Liver (tissue), 9 donors: ENCODE measurements around the gene TMEM161B. TPM values are rescaled to one million over a fixed set of nuclear protein-coding genes. Genes with fewer than 3 reads are reported as not detected.

Experiments used
- DNase-seq: peaks from one replicate; pipeline ENCODE4 v3.0.0-alpha.2; 2017; ENCODE audit warnings: low spot score
- H3K27ac ChIP-seq, 2 donors: one replicate each; pipeline ENCODE4 v1.7.0; 2013; ENCODE audit warnings: inconsistent platforms in 2 of 2, low read length in 2 of 2, control low read depth in 1 of 2, low read depth in 1 of 2, mild to moderate bottlenecking in 1 of 2
- H3K27me3 ChIP-seq, 4 donors: one replicate each; pipeline versions ENCODE4 v1.6.1 to v1.7.0; 2013; ENCODE audit warnings: low read length in 3 of 4, inconsistent platforms in 1 of 4, mild to moderate bottlenecking in 1 of 4, moderate library complexity in 1 of 4; ENCODE audit not compliant: control insufficient read depth in 4 of 4, insufficient read depth in 4 of 4
- H3K36me3 ChIP-seq, 4 donors: one replicate each; pipeline versions ENCODE4 v1.6.1 to v1.7.0; 2013; ENCODE audit warnings: low read length in 3 of 4, mild to moderate bottlenecking in 3 of 4, low read depth in 1 of 4, moderate library complexity in 1 of 4; ENCODE audit not compliant: control insufficient read depth in 4 of 4, insufficient read depth in 3 of 4
- H3K4me1 ChIP-seq, 4 donors: one replicate each; pipeline versions ENCODE4 v1.6.1 to v1.7.0; 2013; ENCODE audit warnings: low read length in 3 of 4, mild to moderate bottlenecking in 3 of 4, moderate library complexity in 1 of 4; ENCODE audit not compliant: control insufficient read depth in 4 of 4, insufficient read depth in 4 of 4
- H3K4me3 ChIP-seq, 3 donors: one replicate each; pipeline versions ENCODE4 v1.6.1 to v1.7.0; 2013; ENCODE audit warnings: low read length in 3 of 3, control low read depth in 1 of 3, low read depth in 1 of 3, mild to moderate bottlenecking in 1 of 3
- H3K9ac ChIP-seq, 2 donors: one replicate each; pipeline ENCODE4 v1.7.0; 2013; ENCODE audit warnings: low read length in 2 of 2, mild to moderate bottlenecking in 2 of 2, moderate library complexity in 2 of 2, control low read depth in 1 of 2, low read depth in 1 of 2
- H3K9me3 ChIP-seq, 4 donors: one replicate each; pipeline versions ENCODE4 v1.6.1 to v1.7.0; 2013; ENCODE audit warnings: low read length in 3 of 4; ENCODE audit not compliant: control insufficient read depth in 4 of 4
- ATF3 ChIP-seq: IDR thresholded peaks from 2 replicates; pipeline ENCODE4 v1.6.1; 2016; ENCODE audit warnings: antibody characterized with exemption
- CTCF ChIP-seq: fragments of 150-350 bp; IDR thresholded peaks from 2 replicates; pipeline ENCODE4 v1.5.1; 2017; ENCODE audit warnings: improper control_type of control experiment, low read depth, low read length; ENCODE audit not compliant: missing input control
- GABPA ChIP-seq, 2 donors: IDR thresholded peaks in 1 of 2; conservative IDR thresholded peaks in 1 of 2; 2 replicates each; pipeline ENCODE4 v1.6.1; 2016; ENCODE audit warnings: antibody characterized with exemption in 2 of 2, mild to moderate bottlenecking in 1 of 2, moderate library complexity in 1 of 2
- HNF4G ChIP-seq: IDR thresholded peaks from 2 replicates; pipeline ENCODE4 v1.6.1; 2016; ENCODE audit warnings: antibody characterized with exemption
- REST ChIP-seq: IDR thresholded peaks from 2 replicates; pipeline ENCODE4 v1.6.1; 2016; ENCODE audit warnings: antibody characterized with exemption, mild to moderate bottlenecking
- RXRA ChIP-seq, 2 donors: IDR thresholded peaks; 2 replicates each; pipeline ENCODE4 v1.6.1; 2017 to 2018; ENCODE audit warnings: antibody characterized with exemption in 2 of 2, mild to moderate bottlenecking in 1 of 2
- SP1 ChIP-seq: IDR thresholded peaks from 2 replicates; pipeline ENCODE4 v1.6.1; 2018; ENCODE audit warnings: antibody characterized with exemption, mild to moderate bottlenecking
- TAF1 ChIP-seq: conservative IDR thresholded peaks from 2 replicates; pipeline ENCODE4 v1.6.1; 2016; ENCODE audit warnings: antibody characterized with exemption, mild to moderate bottlenecking
- YY1 ChIP-seq: IDR thresholded peaks from 2 replicates; pipeline ENCODE4 v1.6.1; 2016; ENCODE audit warnings: antibody characterized with exemption, mild to moderate bottlenecking
- ZBTB33 ChIP-seq: IDR thresholded peaks from 2 replicates; pipeline ENCODE4 v1.6.1; 2016; ENCODE audit warnings: antibody characterized with exemption
- WGBS: extraction: QIAGEN DNeasy Blood & Tissue Kit; methylation state at CpG from one replicate; pipeline ENCODE4 v1.1.7; 2013; 5-methylcytosine and 5-hydroxymethylcytosine counted together
- polyA plus RNA-seq, 2 donors: library from polyadenylated mRNA; stranded (reverse) in 1 of 2; unstranded in 1 of 2; fragments of 200-250 nt in 1 of 2; fragments of >200 nt in 1 of 2; fragmentation: Nextera tagmentation in 1 of 2; extraction: Ambion mirVana in 1 of 2; gene quantifications; one replicate each; pipeline versions ENCODE4 v1.2.1 to v1.2.3, GENCODE V29; 2013 to 2015
- total RNA-seq, 2 donors: library from RNA; depleted of rRNA; stranded (reverse); fragments of >200 nt; gene quantifications; one replicate each; pipeline ENCODE4 v1.2.3, GENCODE V29; 2014
- donor health status: healthy.
- donor health status: healthy.
- donor health status: healthy.
- donor health status: healthy.
- donor health status: healthy.

Gene TMEM161B
- total and polyA plus RNA-seq, 4 donors, result 3.9 to 14.2 (median 8.6) TPM

- TF ChIP-seq ZBTB33 (no peak), CTCF (no peak), YY1 (no peak), TAF1 (no peak), GABPA (IDR thresholded peaks at IDR 0.05 in 1 of 2, conservative IDR thresholded peaks at IDR 0.05 in 1 of 2) (no peak), RXRA (IDR thresholded peaks at IDR 0.05) (no peak)
- WGBS, result 93% methylated on average over 1 of the region's 1 CpG
- Histone ChIP-seq H3K4me1 (no peaks in the 10 kb centered on the region), H3K27me3 (no peaks in the 10 kb centered on the region), H3K36me3 (no peaks in the 10 kb centered on the region), H3K27ac (no peak overlapping the region), H3K9ac (no peak overlapping the region), H3K4me3 (no peak overlapping the region), H3K9me3 (peaks cover 0 to 3% (median under 1%) of the 10 kb centered on the region in 4 donors)
- no peak for DNase-seq
Measured at GRCh38 chr5:88235346-88235745, 33.3 kb downstream of the TMEM161B start.

- H3K27me3 ChIP-seq, result no peaks in the 10 kb centered on the region
- no peak overlapping the region for H3K4me3 ChIP-seq
- no peak for DNase-seq
- no peak for TF ChIP-seq SP1
- TF ChIP-seq HNF4G, result no peak
- TF ChIP-seq ATF3, result no peak
- no peak for TF ChIP-seq REST
- no peak overlapping the region for H3K27ac ChIP-seq
- peaks cover 0 to 3% (median 0%) of the 10 kb centered on the region in 4 donors for H3K36me3 ChIP-seq
- WGBS, result 90% methylated on average over 1 of the region's 1 CpG
- no peak overlapping the region for H3K9ac ChIP-seq
- H3K4me1 ChIP-seq, result no peaks in the 10 kb centered on the region
- peaks cover 0 to 3% (median under 1%) of the 10 kb centered on the region in 4 donors for H3K9me3 ChIP-seq
Measured at GRCh38 chr5:88230546-88231066, 38.0 kb downstream of the TMEM161B start.
